Measurements from ENCODE around the gene CCDC149.
"Not testable (repeated sequence)": the region's sequence is repeated elsewhere in the genome, so short reads cannot be mapped to it uniquely, and the experiment has no call there.

Gene CCDC149

DNA sequence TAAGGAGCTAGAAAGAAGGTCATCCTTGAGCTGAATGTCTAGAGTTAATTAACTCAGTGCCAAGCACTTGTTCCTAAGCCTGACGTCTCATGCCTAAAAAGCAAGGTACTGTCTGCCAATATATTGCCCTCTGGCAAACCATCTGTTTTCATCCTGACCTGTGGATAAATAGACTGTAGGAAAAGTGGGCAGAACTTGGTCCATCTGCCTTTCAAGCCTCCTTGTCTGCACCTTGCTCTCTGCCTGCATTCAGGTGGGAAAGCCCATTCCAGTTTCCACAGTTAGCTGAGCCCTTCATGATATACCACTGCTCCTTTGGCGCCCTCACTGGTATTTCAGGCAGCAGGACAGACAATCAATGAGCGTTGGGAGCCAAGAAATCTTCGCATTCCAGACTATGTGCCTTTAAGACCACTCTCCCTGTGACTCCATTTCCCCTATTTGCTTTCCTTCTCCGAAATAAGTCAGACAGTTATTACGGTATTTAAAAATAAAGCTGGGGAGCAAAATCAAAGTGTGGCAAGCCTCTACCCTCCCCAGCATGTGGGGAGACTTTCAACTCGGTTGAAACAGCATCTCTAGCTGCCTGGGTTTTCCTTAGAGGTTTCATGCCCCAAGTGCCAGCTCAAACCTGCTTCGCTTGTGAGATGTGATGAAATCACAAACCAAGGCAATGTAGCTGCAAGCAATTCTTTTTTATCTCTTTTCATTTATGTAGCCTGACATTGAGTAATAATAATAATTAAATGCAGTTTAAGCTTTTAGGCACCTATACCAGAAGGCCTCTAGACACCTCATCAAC is 2.5 kb upstream of the CCDC149 start:
- DNase-seq: no peak

DNA sequence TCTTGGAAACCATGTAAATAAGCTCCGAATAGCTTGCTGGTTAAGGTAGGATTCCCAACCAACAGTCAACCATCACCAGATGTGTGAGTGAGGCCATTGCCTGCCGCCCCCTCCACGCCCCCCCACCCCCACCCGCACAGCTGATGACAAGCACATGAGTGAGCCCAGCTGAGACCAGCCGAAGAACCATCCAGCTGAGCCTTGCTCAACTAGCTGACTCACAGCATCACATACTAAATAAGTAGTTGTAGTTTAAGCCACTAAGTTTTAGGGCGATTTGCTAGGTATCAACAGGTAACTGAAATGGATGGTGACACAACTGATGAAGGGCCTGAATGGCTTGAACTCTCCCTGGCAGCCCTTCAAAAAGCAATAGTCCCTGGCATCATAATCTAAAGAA is 1.6 kb upstream of the CCDC149 start:
- no peak for DNase-seq

DNA sequence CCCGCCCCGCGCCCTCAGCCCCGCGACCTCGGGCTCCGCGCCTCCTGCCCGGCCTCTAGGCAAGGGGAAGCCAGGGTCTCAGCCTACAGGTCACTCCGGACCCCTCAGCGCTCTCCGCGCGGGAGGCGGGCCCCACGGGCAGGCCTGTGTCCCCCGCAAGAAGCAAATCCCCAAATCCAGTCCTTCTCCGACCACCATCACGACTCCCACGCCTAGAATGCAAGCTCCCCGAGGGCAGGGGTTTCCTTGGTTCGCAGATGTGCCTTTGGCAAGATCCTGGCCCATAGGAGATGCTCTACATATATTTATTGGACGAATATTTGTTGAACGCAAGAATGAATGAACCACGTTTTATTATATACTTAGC is 260 bp upstream of the CCDC149 start:
- no peak for DNase-seq

DNA sequence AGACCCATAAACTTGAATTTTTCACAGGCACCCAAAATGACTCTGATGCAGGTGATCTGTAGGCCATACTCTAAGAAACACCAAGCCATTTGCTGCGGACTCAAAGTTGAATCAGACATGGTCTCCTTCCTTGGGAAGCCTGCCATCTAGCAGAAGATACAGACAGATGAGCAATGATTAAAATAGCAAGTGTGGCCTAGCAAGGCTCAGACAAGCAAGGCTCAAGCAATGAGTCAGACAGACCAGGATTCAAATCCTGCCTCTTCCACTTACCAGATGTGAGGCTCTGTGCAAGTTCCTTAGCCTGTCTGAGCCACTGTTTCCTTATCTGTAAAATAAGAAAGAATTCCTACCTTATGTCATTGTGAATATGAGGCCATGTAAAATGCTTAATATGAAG is 2.3 kb downstream of the CCDC149 start:
- DNase-seq: no peak

DNA sequence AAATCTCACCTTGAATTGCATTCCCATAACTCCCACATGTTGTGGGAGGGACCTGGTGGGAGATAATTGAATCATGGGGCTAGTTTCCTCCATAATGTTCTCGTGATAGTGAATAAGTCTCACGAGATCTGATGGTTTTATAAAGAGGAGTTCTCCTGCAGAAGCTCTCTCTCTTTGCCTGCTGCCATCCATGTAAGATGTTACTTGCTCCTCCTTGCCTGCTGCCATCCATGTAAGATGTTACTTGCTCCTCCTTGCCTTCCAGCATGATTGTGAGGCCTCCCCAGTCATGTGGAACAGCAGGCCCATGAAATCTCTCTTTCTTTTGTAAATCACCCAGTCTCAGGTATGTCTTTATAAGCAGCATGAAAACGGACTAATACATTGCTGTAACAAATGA is 3.2 kb downstream of the CCDC149 start:
- not testable (repeated sequence) for DNase-seq

DNA sequence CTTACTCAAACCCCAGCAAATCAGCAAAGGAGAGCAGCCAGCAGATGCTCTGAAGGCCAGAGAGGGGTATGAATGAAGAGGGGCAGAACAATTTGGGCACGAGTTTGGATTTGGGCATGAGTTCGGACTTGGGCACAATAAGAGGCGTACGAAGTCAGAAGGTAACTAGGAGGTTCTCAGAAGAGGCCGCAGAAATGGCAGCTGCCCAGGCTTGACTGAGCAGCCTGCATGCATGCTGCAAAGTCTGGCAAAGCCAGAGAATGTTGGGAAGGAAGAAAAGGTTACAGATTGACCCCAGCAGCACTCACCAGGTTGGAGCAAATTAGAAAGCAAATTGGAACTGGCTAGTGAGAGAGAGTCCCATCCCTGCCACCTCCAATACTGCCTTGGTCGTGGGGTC is 15.2 kb downstream of the CCDC149 start:
- DNase-seq: no peak

DNA sequence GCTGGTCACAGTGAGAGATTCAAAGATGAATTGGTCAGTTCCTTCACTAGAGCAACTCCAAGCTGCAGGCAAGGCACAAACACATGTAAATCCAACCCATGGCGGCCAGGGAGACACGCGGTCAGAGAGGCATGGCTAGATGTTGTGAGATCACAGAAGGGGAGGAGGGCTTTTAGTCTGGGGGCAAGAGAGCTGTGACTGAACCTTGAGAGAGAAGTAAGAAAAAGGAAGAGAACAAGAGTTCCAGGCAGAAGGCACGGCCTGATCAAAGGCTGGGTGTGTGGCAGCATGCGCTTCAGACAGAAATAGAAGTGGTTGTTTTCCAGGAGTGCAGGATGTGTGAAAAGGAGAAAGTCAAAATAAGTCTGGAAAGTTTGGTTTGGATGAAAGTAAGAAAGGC is 15.9 kb downstream of the CCDC149 start:
- DNase-seq: no peak

DNA sequence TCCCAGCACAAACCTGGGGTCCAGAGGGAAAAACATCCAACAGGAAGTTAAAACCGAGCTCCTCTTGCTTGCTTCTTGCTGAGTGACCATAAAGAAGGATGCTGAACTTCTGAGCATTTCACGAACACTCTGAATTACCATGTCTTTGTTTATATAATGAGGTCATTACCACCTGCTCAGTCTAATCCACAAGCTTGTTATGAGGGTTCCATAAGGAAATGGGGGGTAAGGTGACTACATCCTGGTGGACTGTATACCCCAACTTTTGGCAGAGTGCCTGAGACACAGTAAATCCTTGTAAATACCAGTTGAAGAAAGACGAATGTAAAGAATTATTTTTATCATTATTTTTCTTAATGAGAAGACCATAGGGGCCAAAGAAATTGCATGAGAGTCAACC is 16.8 kb downstream of the CCDC149 start:
- no peak for DNase-seq

DNA sequence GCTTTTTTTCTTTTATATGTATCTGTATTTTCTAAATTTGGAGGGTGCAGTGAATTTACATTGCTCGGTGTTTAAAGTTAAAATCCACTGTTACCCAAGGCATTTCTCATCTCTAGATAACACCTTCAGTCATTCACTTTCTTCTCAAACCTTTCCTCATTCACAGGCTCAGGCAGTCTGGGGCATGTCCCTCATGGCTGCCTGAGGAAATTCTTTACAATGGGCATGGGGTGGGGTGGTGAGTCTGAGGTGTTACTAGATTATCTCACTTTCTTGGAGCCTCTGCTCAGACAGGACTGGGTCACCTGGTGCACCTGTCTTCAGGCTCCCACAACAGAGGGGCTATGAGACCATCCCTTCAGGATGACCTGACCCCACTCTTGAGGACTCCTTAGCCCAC is 17.4 kb downstream of the CCDC149 start:
- no peak for DNase-seq

DNA sequence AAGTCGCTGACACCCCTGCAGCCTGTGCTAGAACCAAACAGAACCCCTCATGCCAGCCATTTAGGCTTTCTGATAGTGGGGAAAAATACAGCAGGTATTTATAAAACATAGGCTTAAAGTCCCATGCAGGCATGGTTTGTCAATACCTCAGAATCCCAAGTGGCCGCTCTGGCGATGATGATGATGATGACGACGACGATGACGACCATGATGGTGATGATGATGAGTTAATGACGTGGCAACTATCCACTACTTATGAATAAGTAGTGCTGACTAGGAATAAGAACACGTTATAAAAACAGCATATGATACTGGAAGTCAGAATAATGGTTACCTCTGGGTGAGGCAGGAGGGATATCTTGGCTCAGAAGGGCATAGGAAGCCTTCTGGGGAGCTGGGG is 18.0 kb downstream of the CCDC149 start:
- no peak for DNase-seq

DNA sequence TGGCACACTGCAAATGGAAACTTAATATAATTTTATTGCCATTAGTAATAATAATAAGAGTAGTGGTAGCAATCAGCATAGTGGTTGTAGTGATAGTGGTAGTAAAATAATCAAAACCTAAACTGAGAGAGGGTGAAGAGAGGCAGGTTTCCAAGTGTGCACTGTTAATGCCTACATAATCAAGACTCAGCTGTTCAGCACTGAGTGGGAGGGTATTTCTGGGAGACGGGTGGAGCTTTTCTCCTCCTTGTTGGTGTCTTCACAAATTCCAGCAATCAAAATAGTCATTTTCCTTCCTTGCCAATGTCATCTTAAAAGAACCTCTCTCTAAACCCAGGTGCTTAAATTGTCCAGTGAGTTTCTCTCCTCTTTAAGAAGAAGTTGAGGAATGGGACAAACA is 18.6 kb downstream of the CCDC149 start:
- no peak for DNase-seq

DNA sequence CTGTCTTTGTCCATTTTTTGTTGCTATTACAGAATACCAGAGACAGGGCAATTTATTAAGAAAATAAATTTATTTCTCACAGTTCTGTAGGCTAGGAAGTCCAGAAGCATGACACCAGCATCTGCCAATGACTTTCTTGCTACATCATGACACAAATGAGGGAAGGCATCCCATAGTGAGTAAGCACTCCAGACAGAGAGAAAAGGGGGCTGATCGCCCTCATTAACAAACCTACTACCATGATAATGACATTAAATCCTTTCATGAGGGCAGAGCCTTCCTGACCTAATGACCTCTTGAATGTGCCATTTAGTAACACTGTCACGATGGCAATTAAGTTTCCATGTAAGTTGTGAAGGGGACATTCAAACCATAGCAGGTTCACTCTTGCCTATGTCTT is 20.1 kb downstream of the CCDC149 start:
- DNase-seq: no peak

DNA sequence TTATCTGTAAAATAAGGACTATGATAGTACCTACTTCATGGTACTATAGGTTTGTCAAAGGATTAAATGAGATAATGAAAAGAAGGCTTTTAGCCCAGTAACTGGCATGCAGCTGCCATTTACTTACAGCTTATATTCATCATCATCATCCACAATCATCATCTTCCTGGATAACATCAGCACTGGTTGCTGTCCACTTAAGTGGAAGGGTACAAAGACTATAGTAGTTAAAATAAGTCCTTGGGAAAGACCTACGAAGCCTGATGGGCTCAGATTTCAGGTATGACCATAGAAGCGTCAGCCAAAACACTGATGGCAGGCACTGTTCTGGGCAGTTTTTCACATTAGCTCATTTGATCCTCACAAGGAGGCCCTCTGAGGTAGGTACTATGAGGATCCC is 20.6 kb downstream of the CCDC149 start:
- no peak for DNase-seq

DNA sequence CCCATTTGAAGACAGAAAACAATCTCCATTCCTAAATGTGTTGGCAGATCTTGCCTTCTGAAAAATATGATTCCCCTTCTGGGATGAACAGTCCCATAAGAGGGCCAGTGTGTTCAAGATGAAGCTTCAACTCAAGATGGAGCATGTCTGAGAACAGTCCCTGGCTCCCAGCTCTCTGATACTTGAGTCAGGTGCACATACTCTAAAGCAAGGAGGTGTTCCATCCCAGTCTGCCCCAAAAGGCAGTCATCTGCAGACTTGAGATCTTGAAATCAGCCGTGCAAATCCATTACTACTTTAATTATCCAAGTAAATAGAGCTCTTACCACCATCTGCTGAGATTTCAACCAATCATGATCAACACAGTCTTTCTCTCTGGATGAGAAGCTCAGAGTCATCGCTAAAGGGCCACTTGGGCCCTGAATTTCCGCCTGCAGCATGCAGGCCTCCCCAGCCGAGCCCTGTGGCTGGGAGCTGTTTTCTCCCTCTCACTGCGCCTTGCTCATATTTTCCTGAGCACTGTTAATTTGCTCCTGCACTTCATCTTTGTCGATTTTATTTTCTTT is 22.2 kb downstream of the CCDC149 start:
- no peak for DNase-seq

DNA sequence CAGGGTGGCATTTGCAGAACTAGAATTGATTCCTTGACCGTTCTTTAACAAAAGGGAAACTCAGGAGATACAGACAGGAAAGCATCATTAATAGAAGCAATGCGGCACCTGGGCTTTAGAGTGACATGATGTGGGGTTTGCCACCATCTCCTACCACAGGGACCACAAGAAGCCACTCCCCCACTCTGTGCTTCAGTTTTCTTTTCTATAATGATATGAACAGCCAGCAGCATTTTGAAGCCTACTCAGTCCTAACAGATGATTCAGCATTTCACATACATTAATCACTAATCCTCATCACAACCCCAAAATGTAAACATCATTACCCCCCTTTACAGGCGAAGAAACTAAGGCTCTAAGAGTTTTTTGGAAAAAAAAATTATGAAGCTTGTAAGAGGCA is 22.9 kb downstream of the CCDC149 start:
- DNase-seq: no peak

DNA sequence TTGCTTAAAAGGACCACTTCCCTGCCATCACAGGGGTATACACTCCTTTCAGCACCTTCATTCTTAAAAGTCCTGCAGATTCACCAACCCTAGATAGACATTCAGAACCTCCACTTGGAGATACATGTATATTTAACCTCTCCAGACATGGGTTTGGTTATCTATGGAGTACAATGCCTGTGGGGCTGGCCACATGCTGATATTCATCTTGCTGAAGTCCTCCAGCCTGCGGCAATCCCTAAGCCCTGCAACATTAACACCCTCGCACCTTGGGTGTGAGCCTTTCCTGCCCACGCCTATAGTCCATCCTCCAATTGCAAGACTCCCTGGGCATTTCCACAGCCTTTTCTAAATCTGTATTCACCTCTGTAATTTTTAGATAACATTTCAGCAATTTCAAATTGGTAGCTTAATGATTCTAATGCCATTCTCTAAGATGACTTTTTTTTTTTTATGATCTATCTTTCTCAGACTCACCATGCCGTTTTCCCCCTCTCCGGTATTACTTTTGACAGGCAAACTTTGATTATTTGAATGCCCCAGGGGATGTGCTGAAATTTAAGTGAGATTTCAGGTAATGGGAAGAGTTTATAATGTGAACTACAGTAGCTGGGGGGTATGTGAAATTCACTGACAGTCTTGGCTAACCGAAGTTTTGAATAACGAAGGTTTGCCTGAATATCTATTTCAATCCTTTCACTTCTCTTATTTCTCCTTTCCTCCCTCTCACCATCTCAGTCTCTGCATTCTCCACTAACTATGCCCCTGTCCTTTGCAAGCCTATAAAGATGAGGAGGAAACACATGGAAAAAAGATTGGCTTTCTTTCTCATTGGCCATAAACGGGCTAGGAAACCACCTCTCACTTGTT is 24.1 kb downstream of the CCDC149 start:
- no peak for DNase-seq

DNA sequence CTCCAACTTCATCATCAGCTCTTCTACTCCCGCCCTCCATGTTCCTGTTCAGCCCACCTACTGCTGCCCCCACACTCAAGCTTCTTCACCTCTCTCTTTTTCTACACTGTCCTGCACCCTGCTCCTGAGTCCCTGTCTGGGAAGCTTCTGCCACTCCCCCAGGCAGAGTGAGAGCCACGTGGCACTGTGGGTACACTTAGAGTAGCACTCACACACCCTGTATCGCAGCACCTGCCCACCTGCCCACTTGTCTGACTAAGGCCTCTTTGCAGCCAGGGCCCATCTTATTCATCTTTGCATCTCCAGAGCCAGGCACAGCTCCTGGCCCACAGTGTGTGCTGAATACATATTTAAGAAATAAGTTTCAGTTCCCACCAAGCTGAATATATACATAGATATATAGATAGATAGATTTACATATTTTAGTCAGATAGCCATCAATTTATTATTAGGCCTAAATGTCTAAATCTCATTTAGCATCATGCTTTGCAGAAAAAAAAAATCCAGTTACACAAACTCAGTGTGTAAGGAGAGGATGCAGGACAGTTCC is 24.9 kb downstream of the CCDC149 start:
- no peak for DNase-seq

DNA sequence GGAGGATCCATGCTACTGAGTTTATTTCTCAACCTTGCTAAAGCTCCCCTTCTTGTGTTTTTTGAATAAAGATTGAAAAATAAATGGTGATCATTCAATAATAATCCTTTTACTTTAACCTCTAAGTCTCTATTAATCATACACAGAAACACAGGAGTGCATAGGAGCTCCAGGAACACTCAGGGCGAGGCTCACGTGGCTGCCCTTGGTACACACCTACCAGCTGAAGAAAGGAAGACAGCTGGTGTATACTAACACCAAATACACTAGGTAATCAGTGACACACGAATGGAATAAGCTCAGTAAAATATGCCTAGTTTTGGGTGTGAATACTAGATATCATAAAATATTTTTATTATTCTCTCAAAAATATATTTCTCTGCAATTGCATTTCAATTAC is 26.2 kb downstream of the CCDC149 start:
- no peak for DNase-seq

DNA sequence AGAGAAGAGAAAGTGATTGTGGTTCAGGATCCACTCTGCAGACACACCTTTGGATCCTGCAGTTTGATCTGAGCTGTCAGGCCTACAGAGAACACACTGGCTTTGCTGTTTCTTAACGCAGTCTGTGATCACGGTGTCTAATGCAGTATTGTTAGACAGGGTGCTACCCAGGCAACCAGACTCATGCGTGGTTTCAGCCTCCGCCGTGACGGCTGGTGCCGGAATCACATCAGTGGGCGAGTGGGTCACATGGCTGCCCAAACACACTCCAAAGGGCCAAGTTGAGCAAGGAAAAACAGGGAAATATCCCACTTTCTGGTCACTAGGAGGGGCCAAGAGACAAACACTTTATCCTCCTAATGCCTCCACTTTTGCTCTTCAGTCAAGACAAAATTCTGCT is 27.5 kb downstream of the CCDC149 start:
- DNase-seq: no peak

DNA sequence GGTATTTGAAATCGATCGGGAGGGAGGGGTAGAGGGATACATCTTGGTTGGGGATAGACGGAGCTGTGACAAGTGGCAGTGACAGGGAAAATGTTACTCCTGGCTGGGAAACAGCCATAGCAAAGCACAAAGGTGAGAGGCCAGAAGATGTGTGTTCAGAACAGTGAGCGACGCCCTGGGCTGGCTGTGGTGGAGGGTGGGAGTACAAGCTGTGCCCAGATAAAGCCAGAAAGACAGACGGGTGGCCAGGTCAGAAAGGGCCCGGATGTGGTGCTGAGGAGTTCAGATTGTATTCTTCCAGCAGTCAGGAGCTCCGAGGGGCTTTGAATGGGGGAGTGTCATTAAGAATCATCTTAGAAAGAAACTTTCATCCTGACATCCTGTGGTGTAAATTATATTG is 27.9 kb downstream of the CCDC149 start:
- DNase-seq: no peak

DNA sequence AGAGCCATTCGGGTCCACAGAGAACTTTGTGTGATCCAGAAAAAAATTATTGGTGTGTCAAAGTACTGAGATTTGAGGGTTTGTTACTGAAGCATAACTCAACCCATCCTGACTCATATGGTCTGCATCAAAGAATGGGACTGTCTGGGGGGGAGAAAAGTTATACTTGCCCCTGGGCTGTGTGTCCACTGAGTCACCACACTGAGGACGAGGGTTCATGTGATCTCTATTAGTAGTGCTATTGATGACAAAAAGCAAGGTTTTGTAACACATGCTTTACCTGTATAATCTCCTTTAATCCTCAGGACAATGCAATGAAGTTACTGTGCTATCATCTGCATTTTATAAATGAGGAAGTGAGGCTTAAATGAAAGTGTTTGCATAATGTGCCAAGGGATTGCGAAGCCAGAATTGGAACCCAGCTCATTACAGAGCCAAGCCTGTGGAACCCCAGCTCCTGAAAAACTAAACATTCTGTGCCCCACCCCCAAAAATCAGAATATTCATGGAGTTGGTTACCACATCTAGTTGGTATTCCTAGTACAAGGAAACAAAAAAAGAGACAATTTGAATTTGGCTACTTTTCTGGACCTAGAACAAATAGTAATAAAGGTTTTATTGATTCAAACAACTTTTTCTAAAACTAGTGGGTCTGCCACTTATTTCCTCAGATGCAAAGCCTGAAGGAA is 31.2 kb downstream of the CCDC149 start:
- DNase-seq: no peak

DNA sequence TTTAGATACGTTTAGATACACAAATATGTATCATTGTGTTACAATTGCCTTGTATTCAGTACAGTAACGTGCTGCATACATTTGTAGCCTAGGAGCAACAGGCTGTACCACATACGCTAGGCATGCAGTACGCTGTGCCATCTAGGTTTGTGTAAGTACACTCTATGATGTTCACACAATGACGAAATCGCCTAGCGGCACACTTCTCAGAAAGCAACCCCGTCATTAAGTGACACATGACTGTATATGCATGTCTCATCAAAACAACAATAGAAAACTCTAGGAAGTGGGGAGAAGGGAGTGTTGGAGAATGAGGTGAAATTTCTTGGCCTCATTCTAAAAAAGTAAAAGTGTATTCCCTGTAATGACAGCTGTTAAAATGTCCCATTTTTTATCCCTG is 32.7 kb downstream of the CCDC149 start:
- DNase-seq: no peak

DNA sequence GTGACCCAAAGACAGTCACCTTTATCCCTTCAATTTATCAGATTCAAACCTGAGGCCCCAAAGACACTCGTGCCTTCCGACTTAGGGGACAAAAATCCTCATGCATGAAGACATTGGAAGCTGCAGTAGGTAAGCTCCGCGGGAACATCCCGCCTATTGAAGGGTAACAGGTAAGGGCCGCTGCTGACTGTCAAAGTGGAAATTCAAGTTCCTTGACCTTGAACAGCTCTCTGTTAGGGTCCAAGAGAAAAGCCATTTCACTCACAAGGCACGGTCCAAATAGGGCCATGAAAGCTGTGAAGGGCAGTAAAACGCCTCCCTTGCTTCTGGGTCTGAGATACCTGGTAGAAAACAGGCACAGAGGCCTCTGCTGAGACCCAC is 34.2 kb downstream of the CCDC149 start:
- DNase-seq: no peak

All from activated CD8-positive, alpha-beta memory T cell treated with anti-CD3 and anti-CD28 coated beads for 24 hours (primary cell).